Upper lobe of left lung (tissue), 4 donors: ENCODE data around the gene RECK.

ENCODE experiments used
- CTCF ChIP-seq, 6 experiments: fragments of 450-650 bp in 4 of 6; fragments of 200-600 bp in 2 of 6; sonication (generic) in 2 of 6; IDR thresholded peaks; one replicate each; pipeline ENCODE4 v1.5.1; 2016 to 2019; ENCODE audit warnings: antibody characterized with exemption in 6 of 6
- EP300 ChIP-seq, 4 donors: sonication (generic); formaldehyde crosslinking; IDR thresholded peaks; one replicate each; pipeline ENCODE4 v1.5.1; 2017; ENCODE audit warnings: antibody characterized with exemption in 4 of 4, control low read depth in 2 of 4
- POLR2A ChIP-seq, 4 donors: fragments of 450-650 bp; IDR thresholded peaks; one replicate each; pipeline ENCODE4 v1.5.1; 2016 to 2017; ENCODE audit warnings: antibody characterized with exemption in 4 of 4, mild to moderate bottlenecking in 2 of 4
- POLR2AphosphoS5 ChIP-seq, 2 donors: sonication (generic); formaldehyde crosslinking; IDR thresholded peaks; one replicate each; pipeline ENCODE4 v1.5.1; 2017; ENCODE audit warnings: antibody characterized with exemption in 2 of 2

GRCh38 chr9:36037549-36038122 is 923 bp downstream of the RECK start:
- no peak for TF ChIP-seq POLR2AphosphoS5 (IDR thresholded peaks at IDR 0.05)
- no peak for TF ChIP-seq CTCF (IDR thresholded peaks at IDR 0.05)
- TF ChIP-seq POLR2A (IDR thresholded peaks at IDR 0.05): no peak
- TF ChIP-seq EP300 (IDR thresholded peaks at IDR 0.05): no peak
